ENCODE data around the gene BICC1. TPM values are rescaled to one million over a fixed set of nuclear protein-coding genes. Genes with fewer than 3 reads are reported as not detected.

The BICC1 gene
- total RNA-seq, 2 donors from 2014 or later = 0.27 to 0.40 TPM

- Mint-ChIP-seq H3K4me3 (no peak overlapping the region), H3K27me3 (ENCODE audit: insufficient read depth) (no peaks in the 10 kb centered on the region), H3K27ac (no peak overlapping the region), H3K9me3 (peaks cover 13% of the 10 kb centered on the region), H3K36me3 (ENCODE audit: low read depth) (no peaks in the 10 kb centered on the region), H3K4me1 (no peaks in the 10 kb centered on the region)
- TF ChIP-seq CTCF (conservative IDR thresholded peaks at IDR 0.05) = no peak
- Histone ChIP-seq H3K4me1 (ENCODE audit: control insufficient read depth, insufficient read depth, low read length) (no peaks in the 10 kb centered on the region), H3K27ac (ENCODE audit: low read depth, low read length) (no peak overlapping the region), H3K27me3 (ENCODE audit: control insufficient read depth, insufficient read depth, low read length, poor library complexity, severe bottlenecking) (no peaks in the 10 kb centered on the region), H3K9ac (ENCODE audit: extremely low read depth, low read length, poor library complexity, severe bottlenecking) (no peak overlapping the region), H3K9me3 (ENCODE audit: control insufficient read depth, low read length) (no peaks in the 10 kb centered on the region), H3K4me3 (ENCODE audit: low read length) (no peak overlapping the region), H3K36me3 (ENCODE audit: control insufficient read depth, insufficient read depth, low read length) (no peaks in the 10 kb centered on the region)
- DNase-seq = no peak
- 60 to 65% methylated on average over 1 to 4 of the region's 4 CpGs for WGBS, 2 experiments (ENCODE audit: insufficient coverage in 1 of 2, insufficient read length in 1 of 2)
Measured at GRCh38 chr10:58465629-58466028, 47.0 kb upstream of the BICC1 start.

- Histone ChIP-seq H3K27ac (ENCODE audit: low read depth, low read length) (no peak overlapping the region), H3K9ac (ENCODE audit: extremely low read depth, low read length, poor library complexity, severe bottlenecking) (no peak overlapping the region), H3K4me3 (ENCODE audit: low read length) (no peak overlapping the region), H3K27me3 (ENCODE audit: control insufficient read depth, insufficient read depth, low read length, poor library complexity, severe bottlenecking) (no peaks in the 10 kb centered on the region), H3K36me3 (ENCODE audit: control insufficient read depth, insufficient read depth, low read length) (no peaks in the 10 kb centered on the region), H3K9me3 (ENCODE audit: control insufficient read depth, low read length) (no peaks in the 10 kb centered on the region), H3K4me1 (ENCODE audit: control insufficient read depth, insufficient read depth, low read length) (no peaks in the 10 kb centered on the region)
- Mint-ChIP-seq H3K9me3 (peaks cover 5% of the 10 kb centered on the region), H3K4me1 (no peaks in the 10 kb centered on the region), H3K27me3 (ENCODE audit: insufficient read depth) (no peaks in the 10 kb centered on the region), H3K36me3 (ENCODE audit: low read depth) (no peaks in the 10 kb centered on the region), H3K27ac (no peak overlapping the region), H3K4me3 (no peak overlapping the region)
- 50 to 79% methylated on average over 1 to 2 of the region's 2 CpGs for WGBS, 2 experiments (ENCODE audit: insufficient coverage in 1 of 2, insufficient read length in 1 of 2)
- no peak for TF ChIP-seq CTCF (conservative IDR thresholded peaks at IDR 0.05)
- no peak for DNase-seq
Measured at GRCh38 chr10:58467931-58468635, 44.6 kb upstream of the BICC1 start.

- TF ChIP-seq CTCF (conservative IDR thresholded peaks at IDR 0.05) = no peak
- no peak for DNase-seq
- H3K4me1 ChIP-seq (ENCODE audit: control insufficient read depth, insufficient read depth, low read length) = no peaks in the 10 kb centered on the region
- no peaks in the 10 kb centered on the region for H3K36me3 ChIP-seq (ENCODE audit: control insufficient read depth, insufficient read depth, low read length)
- H3K27me3 ChIP-seq (ENCODE audit: control insufficient read depth, insufficient read depth, low read length, poor library complexity, severe bottlenecking) = no peaks in the 10 kb centered on the region
- Mint-ChIP-seq H3K27me3 (ENCODE audit: insufficient read depth) (no peaks in the 10 kb centered on the region), H3K4me1 (peaks cover 2% of the 10 kb centered on the region), H3K9me3 (no peaks in the 10 kb centered on the region), H3K4me3 (no peak overlapping the region), H3K27ac (no peak overlapping the region), H3K36me3 (ENCODE audit: low read depth) (no peaks in the 10 kb centered on the region)
- H3K27ac ChIP-seq (ENCODE audit: low read depth, low read length) = no peak overlapping the region
- WGBS, 2 experiments (ENCODE audit: insufficient coverage in 1 of 2, insufficient read length in 1 of 2) = 63 to 90% methylated on average over 2 to 3 of the region's 3 CpGs
- no peak overlapping the region for H3K9ac ChIP-seq (ENCODE audit: extremely low read depth, low read length, poor library complexity, severe bottlenecking)
- no peaks in the 10 kb centered on the region for H3K9me3 ChIP-seq (ENCODE audit: control insufficient read depth, low read length)
- no peak overlapping the region for H3K4me3 ChIP-seq (ENCODE audit: low read length)
Measured at GRCh38 chr10:58473976-58474375, 38.7 kb upstream of the BICC1 start.

All from endodermal cell (in vitro differentiated cells).